Colonic mucosa (tissue), 4 donors: ENCODE data around the gene PPM1F. TPM values are rescaled to one million over a fixed set of nuclear protein-coding genes. Genes with fewer than 3 reads are reported as not detected.

ENCODE experiments used
- DNase-seq: peaks from one replicate; pipeline ENCODE4 v3.0.0-alpha.2; 2020
- H3K27ac ChIP-seq: fragments of 200-600 bp; one replicate; pipeline ENCODE4 v1.8.0; 2021
- H3K27me3 ChIP-seq: fragments of 200-600 bp; one replicate; pipeline ENCODE4 v1.8.0; 2021
- H3K36me3 ChIP-seq: fragments of 200-600 bp; one replicate; pipeline ENCODE4 v1.8.0; 2021
- H3K4me1 ChIP-seq: fragments of 200-600 bp; one replicate; pipeline ENCODE4 v1.8.0; 2021; ENCODE audit warnings: mild to moderate bottlenecking
- H3K4me3 ChIP-seq: fragments of 200-600 bp; one replicate; pipeline ENCODE4 v1.8.0; 2021
- H3K9ac ChIP-seq, 2 donors: one replicate each; pipeline ENCODE4 v1.7.0; 2013; ENCODE audit warnings: control low read depth in 2 of 2, low read depth in 2 of 2, low read length in 2 of 2
- H3K9me3 ChIP-seq: fragments of 200-600 bp; one replicate; pipeline ENCODE4 v1.8.0; 2021
- CTCF ChIP-seq: fragments of 200-600 bp; IDR thresholded peaks from one replicate; pipeline ENCODE4 v1.8.0; 2022; ENCODE audit warnings: antibody characterized with exemption, mild to moderate bottlenecking
- intact Hi-C: fragments of 100-400 bp; cut with DNase I; formaldehyde crosslinking; loops from one replicate; pipeline ENCODE4 v1.14.1; 2022
- total RNA-seq, 2 donors: library from RNA; stranded (reverse); fragmentation: NEBNext Ultra II Directional in 1 of 2; extraction: Animal tissue kit (Norgen Biotek cat#: 25700) in 1 of 2; gene quantifications; one replicate each; pipeline ENCODE4 v1.2.1, GENCODE V29; 2021
- donor health status: healthy.
- donor health status: DM: no; HTN: no; CAD: no.
- donor health status: DM: no; HTN: no; CAD: no.

PPM1F gene
- total RNA-seq, 2 donors from 2014 or later, result 9.5 to 15.3 TPM

- Histone ChIP-seq H3K9me3 (no peaks in the 10 kb centered on the region), H3K36me3 (peaks cover 5% of the 10 kb centered on the region), H3K27me3 (no peaks in the 10 kb centered on the region), H3K4me3 (no peak overlapping the region), H3K4me1 (no peaks in the 10 kb centered on the region), H3K27ac (no peak overlapping the region), H3K9ac (no peak overlapping the region)
- intact Hi-C loops, result no loop called here
- DNase-seq, result no peak
- no peak for TF ChIP-seq CTCF
Measured at GRCh38 chr22:21959274-21960074, 6.8 kb upstream of the PPM1F start.

DNA sequence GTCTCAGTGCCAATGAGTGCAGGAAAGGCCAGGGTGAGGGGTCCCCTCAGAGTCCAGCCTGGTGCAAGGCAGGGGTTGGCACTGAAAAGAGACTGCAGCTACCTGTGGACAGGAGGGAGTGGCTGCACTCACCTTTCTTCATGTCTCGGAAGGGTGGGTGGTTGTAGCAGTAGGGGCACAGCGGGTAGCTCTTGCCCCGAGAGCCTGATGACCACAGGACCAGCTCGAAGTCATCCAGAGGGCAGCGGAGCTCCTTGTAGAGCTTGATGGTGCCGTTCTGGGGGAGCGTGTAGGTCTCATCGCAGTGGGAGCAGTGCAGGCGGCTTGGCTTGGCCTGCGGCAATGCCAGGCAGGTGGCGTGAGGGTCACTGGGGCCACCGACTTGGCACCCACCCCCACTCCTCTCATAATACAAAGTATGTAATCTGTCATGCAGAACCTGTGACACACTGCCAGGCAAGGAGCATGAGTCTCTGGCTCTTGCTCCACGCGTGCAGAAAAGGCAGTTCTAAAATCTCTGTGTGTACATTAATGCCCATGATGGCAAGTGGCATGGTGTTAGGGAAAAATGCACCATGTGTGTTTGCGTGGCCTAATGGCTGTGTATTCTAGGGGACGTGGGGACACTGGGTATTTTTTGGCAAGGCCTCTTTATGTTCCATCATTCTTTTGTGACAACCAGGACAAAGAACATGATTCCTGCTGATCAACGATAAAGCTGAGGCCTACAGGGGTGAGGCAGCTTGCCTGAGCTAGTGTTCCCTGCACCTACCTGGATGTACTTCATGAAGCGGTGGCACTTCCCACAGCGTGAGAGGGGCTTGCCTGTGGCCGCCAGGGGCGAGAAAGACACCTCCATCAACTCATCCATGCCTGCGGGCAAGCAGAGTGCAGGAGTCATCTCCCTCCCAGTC lies 6.0 kb upstream of the PPM1F start:
- intact Hi-C loops, result no loop called here
- Histone ChIP-seq H3K9ac (no peak overlapping the region), H3K4me1 (no peaks in the 10 kb centered on the region), H3K4me3 (no peak overlapping the region), H3K36me3 (no peaks in the 10 kb centered on the region), H3K27me3 (no peaks in the 10 kb centered on the region), H3K27ac (no peak overlapping the region), H3K9me3 (no peaks in the 10 kb centered on the region)
- DNase-seq, result no peak
- no peak for TF ChIP-seq CTCF

DNA sequence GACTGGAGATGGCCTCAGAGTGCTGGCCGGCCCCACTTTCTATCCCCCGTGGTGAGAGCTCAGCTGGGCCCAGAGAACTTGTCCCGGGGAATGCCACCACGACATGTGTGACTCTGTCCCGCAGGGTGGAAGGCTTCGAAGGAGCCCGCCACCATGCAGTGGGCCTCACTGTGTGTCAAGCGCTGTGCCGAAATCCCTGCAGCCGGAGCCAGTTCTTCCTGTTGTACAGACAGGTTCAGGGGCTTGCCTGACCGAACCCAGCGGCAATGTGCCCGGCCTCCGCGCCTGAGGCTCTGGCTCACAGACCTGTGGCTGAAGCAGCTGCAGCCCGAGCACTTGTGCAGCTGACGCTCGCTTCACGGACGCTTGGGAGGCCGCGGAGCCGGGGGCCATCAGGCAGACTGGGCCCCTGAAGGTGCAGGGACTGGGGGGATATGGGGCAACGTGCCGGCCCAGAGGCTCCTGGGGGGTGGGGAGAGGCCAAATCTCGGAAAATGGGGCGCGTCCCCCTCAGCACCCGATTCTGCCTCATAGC lies 650 bp downstream of the PPM1F start:
- H3K4me1 ChIP-seq, result peaks cover 7% of the 10 kb centered on the region
- peak; percentile 34 for DNase-seq
- no peaks in the 10 kb centered on the region for H3K36me3 ChIP-seq
- H3K4me3 ChIP-seq, result peak overlapping the region; percentile 61
- peak overlapping the region; percentile 70 to 71 for H3K9ac ChIP-seq
- no peak overlapping the region for H3K27ac ChIP-seq
- no peaks in the 10 kb centered on the region for H3K27me3 ChIP-seq
- no peak for TF ChIP-seq CTCF
- intact Hi-C loops, result loop anchor here (5.0 kb wide), 1 partner anchor 240 kb away; no protein-coding TSS in a partner anchor
- H3K9me3 ChIP-seq, result no peaks in the 10 kb centered on the region

GRCh38 chr22:21951062-21951461 lies 1.6 kb downstream of the PPM1F start:
- no peak overlapping the region for H3K9ac ChIP-seq
- H3K4me3 ChIP-seq, result no peak overlapping the region
- no peak for TF ChIP-seq CTCF
- H3K9me3 ChIP-seq, result no peaks in the 10 kb centered on the region
- DNase-seq, result no peak
- intact Hi-C loops, result loop anchor here (5.0 kb wide), 1 partner anchor 239 kb away; no protein-coding TSS in a partner anchor
- H3K27ac ChIP-seq, result no peak overlapping the region
- no peaks in the 10 kb centered on the region for H3K27me3 ChIP-seq
- H3K4me1 ChIP-seq, result peaks cover 7% of the 10 kb centered on the region
- no peaks in the 10 kb centered on the region for H3K36me3 ChIP-seq

DNA sequence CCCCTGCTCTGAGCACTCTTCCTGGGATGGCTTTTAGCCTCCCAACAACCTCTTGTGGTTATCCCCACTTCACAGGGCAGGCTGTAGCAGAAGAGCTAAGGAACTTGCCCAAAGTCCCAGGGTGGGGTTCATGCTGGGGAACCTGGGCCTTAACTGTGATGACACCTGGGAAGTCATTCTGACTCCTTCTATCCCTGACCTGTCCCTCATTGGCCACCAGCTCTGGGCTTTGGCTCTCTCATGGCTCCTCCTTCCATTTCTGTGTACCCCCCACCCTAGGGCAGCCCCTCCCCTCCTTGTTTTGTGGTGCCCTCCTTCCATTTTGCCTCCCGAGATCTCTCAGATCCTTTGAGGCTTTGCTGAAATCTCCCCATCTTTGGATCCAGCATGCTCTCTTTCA lies 2.7 kb downstream of the PPM1F start:
- Histone ChIP-seq H3K36me3 (no peaks in the 10 kb centered on the region), H3K4me1 (peaks cover 7% of the 10 kb centered on the region), H3K27me3 (no peaks in the 10 kb centered on the region), H3K9ac (no peak overlapping the region), H3K9me3 (no peaks in the 10 kb centered on the region), H3K27ac (no peak overlapping the region), H3K4me3 (no peak overlapping the region)
- DNase-seq, result no peak
- intact Hi-C loops, result loop anchor here (5.0 kb wide), 1 partner anchor 238 kb away; no protein-coding TSS in a partner anchor
- TF ChIP-seq CTCF, result no peak
